Loucy (cell line): ENCODE data around the gene KLRC4.
"Not testable (repeated sequence)": the region's sequence is repeated elsewhere in the genome, so short reads cannot be mapped to it uniquely, and the experiment has no call there.

Source experiments
- H2AFZ ChIP-seq: fragments of 200-600 bp; sonication (generic); 2 replicates; pipeline ENCODE4 v1.6.0; 2016; ENCODE audit warnings: antibody characterized with exemption, mild to moderate bottlenecking, low read length, moderate library complexity
- H3F3A ChIP-seq: fragments of 200-600 bp; 2 replicates; pipeline ENCODE4 v1.6.0; 2016; ENCODE audit warnings: antibody characterized with exemption, low read depth, mild to moderate bottlenecking
- H3K27me3 ChIP-seq: fragments of 200-600 bp; sonication (generic); 2 replicates; pipeline ENCODE4 v1.6.1; 2014; ENCODE audit warnings: low read length, mild to moderate bottlenecking; ENCODE audit not compliant: insufficient read depth, poor library complexity, severe bottlenecking
- H3K36me3 ChIP-seq: fragments of 200-600 bp; sonication (generic); 2 replicates; pipeline ENCODE4 v1.6.1; 2016; ENCODE audit warnings: low read length; ENCODE audit not compliant: insufficient read depth
- H3K4me1 ChIP-seq: fragments of 200-600 bp; sonication (generic); 2 replicates; pipeline ENCODE4 v1.5.1; 2014; ENCODE audit warnings: low read length, mild to moderate bottlenecking; ENCODE audit not compliant: insufficient read depth, poor library complexity, severe bottlenecking
- H3K4me2 ChIP-seq: fragments of 200-600 bp; sonication (generic); 2 replicates; pipeline ENCODE4 v1.6.0; 2014; ENCODE audit warnings: antibody characterized with exemption, low read length, low read depth, mild to moderate bottlenecking; ENCODE audit not compliant: poor library complexity, severe bottlenecking
- H3K4me3 ChIP-seq: fragments of 200-600 bp; sonication (generic); 2 replicates; pipeline ENCODE4 v1.5.1; 2014; ENCODE audit warnings: low read length, mild to moderate bottlenecking, mixed read lengths; ENCODE audit not compliant: poor library complexity, severe bottlenecking
- H3K79me2 ChIP-seq: fragments of 200-600 bp; sonication (generic); 2 replicates; pipeline ENCODE4 v1.6.1; 2014; ENCODE audit warnings: low read length; ENCODE audit not compliant: insufficient read depth
- H3K9ac ChIP-seq: fragments of 200-600 bp; sonication (generic); 2 replicates; pipeline ENCODE4 v1.6.0; 2014; ENCODE audit warnings: mild to moderate bottlenecking, low read depth, low read length, moderate library complexity; ENCODE audit not compliant: poor library complexity, severe bottlenecking
- H3K9me2 ChIP-seq: fragments of 200-600 bp; sonication (generic); replicated peaks from 2 replicates; pipeline ENCODE4 v1.6.1; 2016; ENCODE audit warnings: low read depth, low read length, mixed read lengths
- H3K9me3 ChIP-seq: fragments of 200-600 bp; sonication (generic); 2 replicates; pipeline ENCODE4 v1.6.1; 2014; ENCODE audit warnings: mild to moderate bottlenecking, antibody characterized with exemption, low read length, low read depth; ENCODE audit not compliant: insufficient read depth
- H4K20me1 ChIP-seq: fragments of 200-600 bp; sonication (generic); 2 replicates; pipeline ENCODE4 v1.6.0; 2014; ENCODE audit warnings: antibody characterized with exemption, low read length, mild to moderate bottlenecking; ENCODE audit not compliant: insufficient read depth, poor library complexity, severe bottlenecking
- EZH2phosphoT487 ChIP-seq: fragments of 200-600 bp; IDR thresholded peaks from 2 replicates; pipeline ENCODE4 v1.6.1; 2018; ENCODE audit warnings: antibody characterized with exemption, mild to moderate bottlenecking, moderate library complexity, borderline replicate concordance
- TF ChIP-seq, protein P1 (sequence below): fragments of 200-600 bp; sonication (generic); conservative IDR thresholded peaks from 2 replicates; pipeline ENCODE4 v1.5.1; 2014; ENCODE audit warnings: mild to moderate bottlenecking, antibody characterized with exemption, low read length

KLRC4 gene

DNA sequence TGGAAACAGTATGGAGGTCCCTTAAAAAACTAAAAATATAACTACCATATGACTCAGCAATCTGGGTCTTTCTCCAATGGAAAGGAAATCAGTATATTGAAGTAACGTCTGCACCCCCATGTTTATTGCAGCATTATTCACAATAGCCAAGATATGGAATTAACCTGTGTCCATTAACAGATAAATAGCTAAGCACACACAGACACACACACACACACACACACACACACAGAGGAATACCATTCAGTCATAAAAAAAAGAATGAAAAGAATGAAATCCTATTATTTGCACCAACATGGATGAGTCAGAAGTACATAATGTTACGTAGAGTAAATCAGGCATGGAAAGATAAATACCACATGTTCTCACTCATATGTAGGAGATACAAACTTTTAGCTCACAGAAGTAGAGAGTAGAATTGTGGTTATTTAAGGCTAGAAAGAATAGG is 24.4 kb downstream of the KLRC4 start:
- TF ChIP-seq, protein P1, sequence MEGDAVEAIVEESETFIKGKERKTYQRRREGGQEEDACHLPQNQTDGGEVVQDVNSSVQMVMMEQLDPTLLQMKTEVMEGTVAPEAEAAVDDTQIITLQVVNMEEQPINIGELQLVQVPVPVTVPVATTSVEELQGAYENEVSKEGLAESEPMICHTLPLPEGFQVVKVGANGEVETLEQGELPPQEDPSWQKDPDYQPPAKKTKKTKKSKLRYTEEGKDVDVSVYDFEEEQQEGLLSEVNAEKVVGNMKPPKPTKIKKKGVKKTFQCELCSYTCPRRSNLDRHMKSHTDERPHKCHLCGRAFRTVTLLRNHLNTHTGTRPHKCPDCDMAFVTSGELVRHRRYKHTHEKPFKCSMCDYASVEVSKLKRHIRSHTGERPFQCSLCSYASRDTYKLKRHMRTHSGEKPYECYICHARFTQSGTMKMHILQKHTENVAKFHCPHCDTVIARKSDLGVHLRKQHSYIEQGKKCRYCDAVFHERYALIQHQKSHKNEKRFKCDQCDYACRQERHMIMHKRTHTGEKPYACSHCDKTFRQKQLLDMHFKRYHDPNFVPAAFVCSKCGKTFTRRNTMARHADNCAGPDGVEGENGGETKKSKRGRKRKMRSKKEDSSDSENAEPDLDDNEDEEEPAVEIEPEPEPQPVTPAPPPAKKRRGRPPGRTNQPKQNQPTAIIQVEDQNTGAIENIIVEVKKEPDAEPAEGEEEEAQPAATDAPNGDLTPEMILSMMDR = no peak
- TF ChIP-seq EZH2phosphoT487 = no peak
- H3K9me2 ChIP-seq = no peaks in the 10 kb centered on the region
- no peaks in the 10 kb centered on the region for H3K27me3 ChIP-seq
- H3K9ac ChIP-seq = no peak overlapping the region
- H3K9me3 ChIP-seq = no peaks in the 10 kb centered on the region
- no peak overlapping the region for H3K4me2 ChIP-seq
- H3K4me3 ChIP-seq = no peak overlapping the region
- H4K20me1 ChIP-seq = no peaks in the 10 kb centered on the region
- H3K4me1 ChIP-seq = peaks cover 16% of the 10 kb centered on the region
- H3F3A ChIP-seq = no peaks in the 10 kb centered on the region
- H2AFZ ChIP-seq = no peak overlapping the region
- H3K36me3 ChIP-seq = no peaks in the 10 kb centered on the region
- no peaks in the 10 kb centered on the region for H3K79me2 ChIP-seq

DNA sequence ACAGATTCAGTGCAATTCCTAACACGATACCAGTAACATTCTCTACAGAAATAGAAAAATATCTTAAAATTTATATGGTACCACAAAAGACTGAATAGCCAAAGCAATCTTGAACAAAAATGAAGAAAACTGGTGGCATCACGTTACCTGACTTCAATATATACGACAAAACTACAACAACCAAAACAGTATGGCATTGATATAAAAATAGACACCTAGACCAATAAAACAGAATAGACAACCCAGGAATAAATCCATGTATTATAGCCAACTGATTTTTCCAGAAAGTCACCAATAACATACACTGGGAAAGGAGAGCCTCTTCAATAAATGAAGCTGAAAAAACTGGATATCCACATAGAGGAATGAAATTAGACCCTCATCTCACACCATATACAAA is 25.4 kb downstream of the KLRC4 start:
- Histone ChIP-seq H3K4me2 (no peak overlapping the region), H3K27me3 (no peaks in the 10 kb centered on the region), H3K9ac (no peak overlapping the region), H3K79me2 (no peaks in the 10 kb centered on the region), H3K4me1 (peaks cover 12% of the 10 kb centered on the region), H2AFZ (no peak overlapping the region), H3K9me2 (no peaks in the 10 kb centered on the region), H4K20me1 (no peaks in the 10 kb centered on the region), H3K4me3 (no peak overlapping the region), H3F3A (no peaks in the 10 kb centered on the region), H3K9me3 (no peaks in the 10 kb centered on the region), H3K36me3 (no peaks in the 10 kb centered on the region)
- no peak for TF ChIP-seq EZH2phosphoT487
- TF ChIP-seq, protein P1 = no peak

DNA sequence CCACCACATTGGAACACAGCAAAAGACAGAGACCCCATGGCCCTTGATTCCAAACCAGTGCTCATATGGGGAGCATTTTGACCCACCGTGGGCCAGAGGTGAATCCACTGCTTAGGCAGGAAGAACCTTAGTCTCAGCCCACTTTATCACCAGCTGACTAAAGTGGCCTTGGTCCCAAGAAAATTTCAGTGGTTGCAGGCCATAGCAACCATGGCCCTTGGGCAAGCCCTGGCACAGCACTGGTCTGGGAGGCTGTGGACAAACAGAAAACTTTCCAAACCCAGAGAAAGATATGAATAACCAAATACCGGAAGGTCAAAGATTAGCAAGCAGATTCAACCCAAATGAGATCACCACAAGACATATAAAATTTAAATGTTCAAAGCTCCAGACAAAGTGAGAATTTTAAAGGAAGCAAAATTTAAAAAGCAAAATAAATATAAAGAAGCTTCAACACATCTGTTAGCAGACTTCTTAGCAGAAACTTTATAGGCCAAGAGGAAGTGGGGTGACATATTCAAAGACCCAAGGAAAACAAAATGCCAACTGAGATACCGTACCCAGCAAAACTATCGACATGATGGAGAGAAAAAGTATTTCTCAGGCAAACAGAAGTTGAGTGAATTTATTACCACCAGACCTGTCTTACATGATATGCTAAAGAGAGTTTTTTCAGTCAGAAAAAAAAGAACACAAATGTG is 27.5 kb downstream of the KLRC4 start:
- H3K79me2 ChIP-seq = no peaks in the 10 kb centered on the region
- peaks cover 8% of the 10 kb centered on the region for H3K4me1 ChIP-seq
- H3K4me3 ChIP-seq = no peak overlapping the region
- H3K36me3 ChIP-seq = no peaks in the 10 kb centered on the region
- TF ChIP-seq, protein P1 = no peak
- no peak for TF ChIP-seq EZH2phosphoT487
- no peak overlapping the region for H2AFZ ChIP-seq
- H3F3A ChIP-seq = no peaks in the 10 kb centered on the region
- no peak overlapping the region for H3K9ac ChIP-seq
- H3K4me2 ChIP-seq = no peak overlapping the region
- H3K27me3 ChIP-seq = no peaks in the 10 kb centered on the region
- H4K20me1 ChIP-seq = no peaks in the 10 kb centered on the region
- no peaks in the 10 kb centered on the region for H3K9me2 ChIP-seq
- no peaks in the 10 kb centered on the region for H3K9me3 ChIP-seq

DNA sequence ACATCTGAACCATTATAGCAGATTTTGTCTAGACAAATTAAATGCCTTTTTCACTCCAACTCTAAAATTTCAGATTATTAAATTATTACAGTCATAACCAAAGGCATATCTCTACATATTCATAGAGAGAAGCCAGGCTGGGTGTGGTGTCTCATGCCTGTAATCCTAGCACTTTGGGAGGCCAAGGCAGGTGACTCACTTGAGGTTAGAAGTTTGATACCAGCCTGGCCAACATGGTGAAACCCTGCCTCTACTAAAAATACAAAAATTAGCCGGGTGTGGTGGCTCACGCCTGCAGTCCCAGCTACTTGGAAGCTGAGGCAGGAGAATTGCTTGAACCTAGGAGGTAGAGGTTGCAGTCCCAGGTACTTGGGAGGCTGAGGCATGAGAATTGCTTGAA is 30.8 kb downstream of the KLRC4 start:
- not testable (repeated sequence) for H3K9ac ChIP-seq, H3K36me3 ChIP-seq, H3K79me2 ChIP-seq, H4K20me1 ChIP-seq, H2AFZ ChIP-seq, H3K4me3 ChIP-seq, H3K9me3 ChIP-seq, H3K4me1 ChIP-seq, H3K27me3 ChIP-seq, H3K9me2 ChIP-seq, H3F3A ChIP-seq, H3K4me2 ChIP-seq
